H1 (cell line): ENCODE data around the gene TCERG1L. TPM values are rescaled to one million over a fixed set of nuclear protein-coding genes. Genes with fewer than 3 reads are reported as not detected.

Experiments
- CHD7 ChIP-seq: fragments of 300-600 bp; sonication (generic); IDR thresholded peaks from 2 replicates; pipeline ENCODE4 v1.7.1; 2012; ENCODE audit warnings: low read length, moderate library complexity, mild to moderate bottlenecking, inconsistent platforms; ENCODE audit not compliant: insufficient replicate concordance
- polyA plus RNA-seq, 7 experiments: library from polyadenylated mRNA; depleted of rRNA in 3 of 7; stranded (reverse) in 5 of 7; unstranded in 2 of 7; fragments of >200 nt in 5 of 7; fragments of 200-250 nt in 2 of 7; gene quantifications; 1 replicate in 5 of 7; 2 replicates in 1 of 7; 4 replicates in 1 of 7; pipeline versions ENCODE4 v1.2.1 to v1.2.3, GENCODE V29; 2011 to 2013; ENCODE audit warnings: missing spikeins in 2 of 7, mixed read lengths in 2 of 7
- total RNA-seq: library from RNA; stranded (reverse); fragmentation: NEBNext Ultra II Directional; extraction: Animal tissue kit (Norgen Biotek cat#: 25700); gene quantifications from 2 replicates; pipeline ENCODE4 v1.2.1, GENCODE V29; 2021

TCERG1L gene
- total and polyA plus RNA-seq, 2 of the 8 experiments (the other 6 are each of a cell fraction or from before 2014, with no cell fraction given): 3.9 to 6.9 TPM

- no peak for TF ChIP-seq CHD7
Observed at GRCh38 chr10:131195558-131196159, 115.9 kb downstream of the TCERG1L start (continued).
